Right renal pelvis (tissue), 4 donors: ENCODE data around the gene KCNH2. TPM values are rescaled to one million over a fixed set of nuclear protein-coding genes. Genes with fewer than 3 reads are reported as not detected.

Experiments used
- DNase-seq, 4 donors: peaks; one replicate each; pipeline ENCODE4 v3.0.0-alpha.2; 2013; ENCODE audit warnings: low read depth in 4 of 4, low spot score in 3 of 4, missing footprints in 1 of 4
- polyA plus RNA-seq, 4 donors: library from polyadenylated mRNA; unstranded; fragments of 120-200 nt; gene quantifications; one replicate each; pipeline ENCODE4 v1.2.1, GENCODE V29; 2013; ENCODE audit not compliant: insufficient read length in 4 of 4

Gene KCNH2
- polyA plus RNA-seq, 4 donors: 14.3 to 26.1 (median 17.7) TPM

DNA sequence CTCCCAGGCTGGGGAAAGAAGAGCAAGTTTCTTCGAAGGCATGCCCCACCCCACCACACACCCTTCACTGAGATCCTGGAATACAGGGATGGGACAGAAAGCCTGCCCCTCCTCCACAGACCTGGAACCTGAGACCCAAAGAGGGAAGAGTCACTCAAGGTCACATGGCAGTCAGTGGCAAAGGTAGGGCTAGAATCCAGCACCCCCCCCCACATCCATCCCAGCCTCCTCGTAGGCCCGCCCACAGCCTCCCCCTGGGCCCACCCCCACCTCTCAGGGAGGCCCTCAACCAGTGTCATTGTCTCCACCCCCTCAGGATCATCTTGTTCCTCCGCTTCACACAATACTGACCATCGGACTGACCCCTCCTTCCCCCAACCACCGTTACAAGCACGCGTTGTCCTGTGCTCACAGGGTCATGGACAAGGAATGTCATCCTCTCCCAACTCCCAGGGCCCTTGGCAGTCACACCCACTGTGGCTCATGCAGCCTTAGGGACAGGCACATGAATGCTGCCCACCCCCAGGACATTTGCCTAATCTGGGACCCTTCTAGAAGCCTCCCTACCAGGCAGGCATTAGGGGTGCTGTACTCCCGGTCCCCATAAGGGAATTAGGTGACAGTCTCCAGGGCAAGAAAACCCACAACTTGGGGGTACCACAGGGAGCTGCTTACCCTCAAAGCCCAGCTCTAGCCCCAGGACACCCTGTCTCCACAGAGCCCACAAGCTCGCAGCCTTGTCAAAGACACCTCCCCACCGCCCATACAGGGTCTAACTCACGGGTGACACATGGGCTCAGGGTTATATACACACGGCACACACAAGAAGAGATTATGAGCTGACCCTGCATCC, 1.4 kb downstream of the KCNH2 start:
- DNase-seq: no peak

DNA sequence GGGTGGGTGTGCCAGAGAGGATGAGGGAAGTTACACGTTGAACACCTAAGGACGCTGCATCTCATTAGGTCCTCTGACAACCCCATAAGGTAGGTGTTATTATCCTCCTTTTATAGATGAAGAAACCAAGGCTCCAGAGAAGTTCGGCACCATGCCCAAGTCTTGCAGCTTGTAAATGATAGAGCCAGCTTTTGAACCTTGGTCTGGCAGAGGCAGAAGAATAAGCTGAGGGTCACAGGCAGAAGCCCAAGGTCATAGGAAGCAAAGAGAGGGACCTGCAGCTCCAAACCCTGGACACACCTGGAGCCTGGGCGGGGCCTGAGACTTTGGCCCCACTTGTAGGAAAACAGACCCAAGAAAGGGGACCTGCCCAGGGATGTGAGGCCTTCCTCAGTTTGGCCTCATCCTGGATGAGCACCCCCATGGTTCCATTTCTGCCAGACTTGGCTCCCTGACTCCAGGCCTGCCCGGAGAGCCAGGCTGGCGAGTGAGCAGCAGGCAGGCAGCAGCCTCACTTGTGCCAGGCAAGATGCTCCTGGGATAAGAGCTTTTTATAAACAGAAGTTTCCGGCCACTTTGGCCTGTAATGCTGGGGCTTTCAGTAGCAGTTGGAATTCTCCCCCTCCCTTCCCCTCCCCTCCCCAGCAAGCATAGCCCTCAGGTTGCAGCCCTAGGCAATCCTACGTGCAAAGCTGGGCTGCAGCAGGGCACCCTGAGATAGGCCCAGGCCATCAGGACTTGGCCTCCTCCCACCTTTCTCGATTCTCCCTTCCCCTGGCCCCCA, 2.4 kb downstream of the KCNH2 start:
- DNase-seq: no peak

DNA sequence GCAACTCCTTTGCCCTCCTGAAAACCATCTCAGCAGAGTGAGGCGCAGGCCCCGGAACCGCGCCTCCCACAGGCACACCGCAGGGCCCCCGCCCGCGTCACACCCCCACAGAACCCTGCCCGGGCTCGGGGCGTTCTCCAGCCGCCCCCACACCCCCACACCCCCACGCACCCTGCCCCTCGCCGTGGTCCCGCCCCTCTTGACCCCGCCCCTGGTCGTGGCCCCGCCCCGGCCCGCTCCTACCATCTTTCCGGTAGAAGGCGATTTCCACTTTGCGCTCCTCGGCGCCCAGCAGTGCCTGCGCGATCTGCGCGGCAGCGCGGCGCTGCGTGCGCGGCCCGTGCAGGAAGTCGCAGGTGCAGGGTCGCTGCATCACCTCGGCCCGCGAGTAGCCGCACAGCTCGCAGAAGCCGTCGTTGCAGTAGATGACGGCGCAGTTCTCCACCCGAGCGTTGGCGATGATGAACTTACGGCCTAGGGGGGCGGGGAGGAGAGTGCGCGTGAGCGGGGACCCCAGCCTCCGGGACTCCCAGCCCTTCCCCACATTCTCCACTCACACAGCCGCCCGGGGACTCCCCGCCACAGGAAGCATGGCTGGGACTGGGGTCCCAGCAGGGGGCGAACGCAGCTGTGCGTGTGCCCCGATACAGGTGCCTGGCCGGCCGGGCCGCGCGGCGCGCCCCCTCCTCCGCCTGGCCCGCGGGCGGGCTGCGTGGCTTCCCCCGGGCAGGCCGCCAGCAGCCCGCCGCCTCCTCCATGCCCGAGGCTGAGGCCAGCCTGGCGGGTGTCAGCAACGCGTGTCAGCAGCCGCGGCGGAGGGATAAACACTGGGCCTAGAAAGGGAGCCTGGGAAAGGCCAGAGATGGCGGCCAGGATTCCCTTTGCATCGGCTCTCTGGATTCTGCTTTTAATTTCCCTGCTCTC, 3.4 kb downstream of the KCNH2 start:
- DNase-seq: no peak

DNA sequence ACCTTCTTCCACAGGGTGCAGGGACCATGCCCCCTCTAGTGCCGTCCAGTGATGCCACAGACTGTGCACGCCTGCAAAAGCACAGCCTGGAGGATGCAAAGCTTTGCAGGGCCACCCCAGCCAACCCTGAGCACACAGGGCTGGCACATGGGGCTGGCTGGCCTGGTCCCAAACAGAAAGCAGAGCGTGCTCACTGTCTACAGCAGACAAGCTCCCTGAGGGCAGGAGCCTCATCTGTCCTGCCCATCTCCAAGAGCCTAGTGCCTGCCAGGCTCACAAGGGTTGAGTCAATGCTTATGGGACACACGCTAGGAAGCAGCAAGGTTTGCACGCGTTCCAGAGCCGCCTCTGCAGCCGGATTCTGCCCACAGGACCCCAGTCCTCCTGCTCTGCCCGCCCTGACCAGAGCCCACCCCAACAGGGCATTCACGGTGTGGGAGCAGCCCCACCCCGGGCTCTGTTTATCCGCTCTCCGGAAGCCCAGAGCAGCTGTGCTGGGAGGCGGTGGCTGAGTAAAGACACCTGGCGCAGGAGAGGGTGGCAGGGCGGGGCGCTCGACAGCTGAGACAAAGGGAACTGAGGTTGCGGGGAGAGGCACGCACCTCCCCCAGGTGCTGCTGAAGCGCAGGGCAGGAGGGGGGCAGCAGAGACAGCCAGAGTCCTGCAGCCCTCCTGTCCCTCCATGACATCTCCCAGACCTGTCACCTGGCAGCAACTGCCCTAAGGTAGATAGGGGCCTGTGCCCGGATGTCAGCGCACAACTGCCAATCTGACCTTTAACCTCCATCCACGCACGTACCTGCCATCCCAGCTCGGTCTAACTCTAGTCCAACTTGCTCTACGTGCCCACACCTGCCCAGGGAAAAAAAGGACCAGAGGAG, 4.3 kb downstream of the KCNH2 start:
- no peak for DNase-seq

DNA sequence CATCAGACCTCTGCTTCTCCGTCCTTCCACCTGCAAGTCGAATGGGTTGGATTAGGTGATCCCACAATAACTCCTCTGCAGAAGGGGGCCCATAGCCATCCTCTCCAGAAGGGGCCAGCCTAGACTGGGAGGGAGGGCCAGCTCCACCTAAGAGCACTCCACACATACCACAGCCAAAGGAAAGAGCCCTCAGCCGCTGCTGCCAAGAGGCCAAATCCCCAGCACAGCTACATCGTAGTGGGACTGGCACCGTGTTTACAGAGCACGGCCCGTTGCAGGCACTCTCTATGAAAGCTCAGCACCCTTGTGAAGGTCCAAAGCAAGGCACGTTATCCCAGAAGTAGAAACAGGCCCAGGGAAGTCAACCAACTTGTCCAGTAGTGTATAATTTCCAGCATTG, 5.4 kb downstream of the KCNH2 start:
- no peak for DNase-seq

DNA sequence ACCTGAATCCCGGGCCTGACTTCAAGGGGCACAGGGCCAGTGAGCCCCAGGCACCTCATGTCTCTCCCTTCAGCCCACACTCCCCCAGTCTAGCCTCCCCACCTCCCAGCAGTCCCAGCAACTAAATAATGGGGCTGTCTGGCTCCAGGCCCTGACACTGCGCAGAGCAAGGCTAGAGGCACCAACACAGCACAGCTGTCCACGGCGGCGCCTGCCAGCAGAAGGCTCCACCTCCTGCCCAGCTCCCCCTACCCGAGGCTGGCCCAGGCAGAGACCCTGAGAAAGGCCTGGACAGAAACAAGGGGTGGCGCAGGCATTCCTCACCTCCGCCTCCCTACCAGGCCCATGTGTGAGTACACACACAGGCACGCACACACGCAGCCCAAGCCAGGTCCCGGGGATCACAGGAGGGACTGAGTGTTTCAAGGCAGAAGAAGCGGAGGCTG, 6.1 kb downstream of the KCNH2 start:
- no peak for DNase-seq

DNA sequence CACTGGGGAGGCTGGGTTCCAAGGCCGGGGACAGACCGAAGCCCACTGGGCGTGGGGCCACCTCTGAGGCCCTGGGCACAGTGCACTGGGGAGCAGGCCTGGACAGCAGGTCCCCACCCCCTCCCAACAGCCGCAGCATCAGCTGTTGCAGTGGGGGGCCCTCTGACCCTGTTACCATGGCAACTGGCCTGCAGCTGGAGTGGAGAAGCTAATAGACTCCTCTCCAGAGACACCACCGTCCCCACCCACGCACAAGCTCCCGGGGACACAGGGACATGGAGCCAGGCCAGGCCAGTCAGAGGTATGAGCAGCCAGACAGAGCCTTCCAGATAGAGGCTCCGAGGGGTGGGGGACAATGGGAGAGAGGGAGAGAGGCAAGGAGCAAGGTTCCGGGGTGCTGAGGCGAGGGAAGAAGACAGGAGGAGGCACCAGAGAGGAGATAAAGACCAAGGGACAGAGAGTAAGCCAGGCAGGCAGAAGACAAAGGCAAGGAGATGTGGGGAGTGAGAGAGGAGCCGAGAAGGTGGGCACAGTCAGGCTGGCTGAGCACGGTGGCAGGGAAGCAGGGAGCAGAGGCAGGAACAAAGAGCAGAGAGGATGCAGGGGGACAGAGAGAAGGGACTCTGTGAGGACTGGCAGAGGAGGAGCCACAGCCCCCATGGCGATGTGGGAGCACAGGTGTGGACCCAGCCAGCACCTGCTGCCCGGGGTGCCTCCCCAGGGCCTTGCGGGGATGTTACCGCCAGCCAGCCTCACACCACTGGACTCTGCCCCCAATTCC, 6.7 kb downstream of the KCNH2 start:
- no peak for DNase-seq

DNA sequence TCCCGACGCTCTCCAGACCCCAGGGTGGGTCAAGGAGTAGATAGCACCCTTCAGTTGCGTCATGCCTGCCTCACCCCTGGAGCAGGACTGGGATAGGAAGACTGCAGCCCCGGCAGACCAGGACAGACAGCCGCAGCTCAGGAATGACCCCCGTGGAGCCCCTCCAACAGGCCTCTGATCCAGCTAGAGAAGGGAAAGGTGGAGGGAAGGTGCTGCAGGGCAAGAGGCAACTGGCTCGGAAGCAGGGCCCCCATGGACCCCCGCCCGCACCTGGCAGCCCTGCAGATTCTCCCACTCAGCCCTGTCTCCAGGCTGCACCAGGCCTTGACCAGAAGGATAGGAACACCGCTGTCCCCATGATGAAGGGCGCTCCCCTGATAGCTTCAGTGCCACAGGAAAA, 7.7 kb downstream of the KCNH2 start:
- no peak for DNase-seq

DNA sequence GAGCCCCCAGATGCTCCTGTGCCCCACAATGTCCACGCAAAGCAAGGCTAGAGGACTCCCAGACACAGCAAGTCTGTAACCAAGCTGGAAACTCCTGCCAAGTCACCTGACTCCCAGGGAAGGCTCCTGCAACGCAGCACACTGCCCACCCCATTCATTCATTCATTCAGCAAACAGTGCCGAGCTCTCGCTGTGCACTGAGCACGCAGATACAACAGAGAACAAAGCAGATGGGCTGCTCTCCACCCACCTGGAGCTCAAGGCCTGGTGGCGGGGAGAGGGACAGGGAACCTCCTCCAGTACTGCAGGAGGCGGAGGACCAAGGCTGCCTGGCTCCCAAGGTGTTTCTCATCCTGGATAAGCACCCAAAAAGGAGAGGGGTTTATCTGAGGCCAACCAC, 8.6 kb downstream of the KCNH2 start:
- DNase-seq: no peak

DNA sequence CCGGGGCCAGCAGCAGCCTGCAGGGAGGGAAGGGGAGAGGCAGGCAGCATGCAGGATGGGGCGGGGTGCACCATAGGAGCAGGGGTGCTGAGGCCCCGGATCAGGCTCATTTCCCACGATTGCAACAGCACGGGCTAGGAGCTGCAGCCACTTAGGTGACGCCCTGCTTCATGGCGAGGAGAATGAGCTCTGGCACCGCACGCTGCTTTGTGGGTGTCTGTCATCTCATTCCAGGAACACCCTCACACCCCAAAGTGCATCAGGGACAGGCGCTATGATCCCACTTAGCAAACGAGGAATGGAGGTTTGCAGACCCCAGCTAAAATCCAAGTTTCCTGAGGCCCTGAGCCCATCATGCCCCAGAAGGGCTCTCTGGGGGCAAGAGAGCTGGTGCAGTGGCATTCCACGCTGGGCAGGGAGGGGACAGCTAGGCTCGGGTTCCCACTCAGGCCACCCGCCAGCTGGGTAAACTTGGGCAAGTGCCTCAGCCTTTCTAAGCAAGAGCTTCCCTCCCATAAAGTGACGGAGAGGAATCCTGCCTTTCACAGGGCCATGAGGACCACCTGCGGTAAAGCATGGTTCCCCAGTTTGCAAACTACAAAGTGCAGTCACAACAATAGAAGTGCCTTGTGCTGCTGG, 9.3 kb downstream of the KCNH2 start:
- no peak for DNase-seq

DNA sequence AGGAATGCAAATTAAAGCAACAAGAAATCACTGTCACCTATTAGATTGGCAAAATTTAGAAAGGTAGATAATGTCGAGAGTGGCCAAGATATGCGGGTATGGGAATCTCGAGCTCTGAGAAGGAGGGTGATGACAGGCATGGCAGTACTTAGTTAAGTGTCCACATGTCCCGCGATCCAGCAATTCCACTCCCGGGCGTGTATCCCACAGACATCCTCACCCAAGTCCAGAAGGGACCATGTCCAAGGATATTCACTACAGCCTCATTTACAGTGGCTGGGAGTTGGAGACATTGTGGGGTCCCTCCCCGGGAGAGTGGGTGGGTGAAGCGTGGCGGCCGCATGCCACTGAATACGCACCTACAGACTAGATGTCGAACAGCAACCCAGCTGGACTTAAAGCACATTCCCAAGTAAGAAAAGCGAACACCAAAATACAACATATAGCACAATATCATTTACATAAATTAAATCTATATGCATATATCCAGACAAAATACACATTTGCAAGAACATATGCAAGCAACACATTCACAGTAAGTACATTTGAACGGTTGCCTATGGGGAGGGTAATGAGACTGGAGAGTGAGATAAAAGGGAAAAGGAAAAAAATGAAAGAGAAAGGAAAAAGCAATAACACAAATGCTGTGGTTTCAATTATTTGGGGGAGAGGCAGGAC, 9.9 kb downstream of the KCNH2 start:
- DNase-seq: no peak

DNA sequence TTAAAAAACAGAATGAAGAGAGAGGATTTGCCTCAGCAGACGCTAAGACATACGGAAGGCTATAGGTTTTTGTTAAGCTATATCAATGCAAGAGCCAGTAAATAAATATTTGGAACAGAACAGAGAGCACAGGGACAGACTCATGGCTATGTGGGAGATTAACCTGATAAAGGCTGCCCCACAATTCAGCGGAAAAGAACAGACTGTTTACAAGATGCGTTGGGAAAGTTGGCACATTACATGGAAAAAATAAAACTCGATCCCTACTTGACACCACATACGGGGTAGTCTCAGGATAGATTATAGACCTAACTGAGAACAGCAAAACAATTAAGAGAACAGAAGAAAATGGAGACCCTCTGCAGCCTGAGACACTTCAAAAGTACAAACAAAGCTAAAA, 10.8 kb downstream of the KCNH2 start:
- DNase-seq: no peak

DNA sequence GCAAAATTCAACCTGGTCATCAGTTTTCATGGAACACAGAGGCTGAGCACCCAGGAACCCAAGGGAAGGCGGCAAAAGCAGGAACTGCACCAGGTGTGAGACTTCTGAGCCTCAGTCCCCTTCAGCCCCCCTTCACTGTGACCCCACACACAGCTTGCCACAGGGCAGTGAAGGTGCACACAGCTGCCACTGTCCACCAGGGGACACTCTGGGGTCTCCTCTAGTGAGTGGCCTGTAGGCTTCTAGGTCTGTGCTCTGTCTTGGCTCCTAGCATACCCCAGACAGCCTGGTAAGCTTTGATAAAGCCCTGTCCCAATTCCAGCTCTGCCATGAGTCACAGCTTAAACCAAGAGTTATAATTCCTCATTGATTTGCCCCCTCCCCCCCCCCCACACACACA, 12.1 kb downstream of the KCNH2 start:
- no peak for DNase-seq

DNA sequence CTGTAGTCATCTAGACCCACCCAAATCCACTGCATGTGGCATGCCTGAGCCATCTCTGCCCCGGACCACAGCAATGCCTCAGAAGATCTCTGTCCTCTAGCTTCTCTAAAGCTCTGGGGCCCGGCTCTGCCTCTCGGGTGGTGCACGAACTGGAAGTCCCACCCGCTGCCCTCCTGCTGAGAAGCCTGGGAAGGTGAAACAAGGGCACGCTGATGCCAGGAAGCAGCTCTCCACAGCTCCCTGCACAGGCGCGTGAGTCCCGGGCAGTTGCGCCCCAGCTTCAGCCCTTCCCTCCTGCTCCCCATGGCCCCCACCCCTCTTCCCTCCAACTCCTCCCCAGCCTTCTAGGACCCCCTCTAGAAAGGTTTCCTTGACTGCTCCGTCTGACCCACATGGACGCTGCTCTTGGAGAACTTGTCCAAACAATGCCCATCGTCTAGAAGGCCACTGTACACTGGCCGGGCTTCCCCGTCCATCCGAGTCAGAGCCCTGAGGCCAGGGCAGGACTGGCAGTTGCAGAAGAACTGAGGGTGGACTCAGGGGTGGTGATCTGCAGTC, 12.8 kb downstream of the KCNH2 start:
- no peak for DNase-seq

DNA sequence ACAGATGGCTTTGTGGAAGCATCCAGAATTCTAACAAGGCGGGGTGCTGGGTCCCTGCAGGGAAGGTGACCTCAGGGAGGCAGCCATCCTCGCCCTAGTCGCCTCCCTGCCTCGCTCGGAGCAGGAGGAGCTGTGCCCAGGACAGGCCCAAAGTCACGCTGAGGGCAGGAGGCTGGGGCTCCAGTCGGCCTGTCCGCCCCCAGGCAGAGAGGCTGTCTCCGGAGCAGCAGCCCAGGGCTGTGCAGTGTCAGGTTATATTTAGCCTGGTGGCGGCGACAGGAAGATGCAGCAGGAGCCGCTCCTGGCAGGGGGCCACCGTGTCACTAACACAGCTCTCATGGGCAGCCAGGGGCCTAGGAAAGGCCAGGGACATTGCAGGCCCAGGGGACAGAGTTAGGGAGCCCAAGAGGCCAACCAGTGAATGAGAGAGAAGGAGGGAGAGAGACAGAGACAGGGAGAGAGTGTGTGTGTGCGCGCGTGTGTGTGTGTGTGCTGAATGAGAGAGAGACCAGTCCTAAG, 13.5 kb downstream of the KCNH2 start:
- DNase-seq: no peak

DNA sequence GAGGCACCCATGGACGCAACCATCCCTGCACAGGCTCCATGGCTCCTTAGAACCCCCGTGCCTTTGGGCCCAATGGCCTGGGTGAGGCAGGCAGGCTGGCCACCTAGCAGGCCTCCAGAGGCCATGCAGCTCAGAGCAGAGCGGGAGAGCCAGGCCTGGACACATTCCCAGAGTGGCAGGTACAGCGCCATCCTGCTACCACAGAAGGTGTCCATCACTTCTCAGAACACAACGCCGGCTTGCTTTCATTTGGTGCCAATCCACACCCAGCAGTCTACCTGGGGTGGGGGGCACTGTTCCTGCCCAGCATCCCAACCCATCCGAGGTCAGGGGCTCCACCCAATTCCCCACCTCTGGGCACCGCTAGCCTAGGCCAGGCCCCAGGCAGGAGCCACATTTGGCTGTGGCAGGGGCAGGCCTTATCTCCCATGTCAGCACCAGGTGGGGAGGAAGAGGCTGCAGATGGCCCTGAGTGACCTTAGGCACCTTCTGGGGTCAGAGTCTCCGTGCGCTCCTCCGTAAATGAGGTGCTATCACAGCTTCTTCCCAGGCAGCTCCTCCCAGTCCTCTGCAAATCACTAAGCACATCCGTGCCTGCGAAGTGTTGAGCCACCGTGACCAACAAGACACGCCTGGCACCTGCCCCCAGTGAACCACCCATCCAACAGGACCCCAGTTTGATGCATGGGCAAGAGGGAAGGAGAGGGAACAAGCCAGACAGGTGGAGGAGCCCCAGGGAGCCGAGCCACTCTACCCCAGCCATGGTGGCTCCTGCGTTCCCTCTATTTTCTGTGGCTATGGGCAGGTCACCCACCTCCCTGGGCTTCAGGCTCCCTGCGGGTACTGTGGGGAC, 14.2 kb downstream of the KCNH2 start:
- DNase-seq: no peak
